H1 (cell line): ENCODE data around the gene ERI2. TPM values are rescaled to one million over a fixed set of nuclear protein-coding genes. Genes with fewer than 3 reads are reported as not detected.

Experiments
- CTCF ChIA-PET: fragments of 300-600 bp; sonication (Branson Sonifier 250); formaldehyde crosslinking; loops from one replicate; lab custom pipeline; 2021; ENCODE audit not compliant: partially characterized antibody; lab: Charles Lee
- POLR2A ChIA-PET: fragments of 300-600 bp; sonication (Branson Sonifier 250); formaldehyde crosslinking; loops from one replicate; lab custom pipeline; 2021; ENCODE audit warnings: inconsistent platforms; ENCODE audit not compliant: partially characterized antibody; lab: Charles Lee
- DNase-seq, 2 experiments: peaks; one replicate each; pipeline versions ENCODE4 v3.0.0 to v3.0.0-alpha.2; 2010 to 2022; ENCODE audit warnings: low spot score in 2 of 2, low read depth in 1 of 2, mixed read lengths in 1 of 2
- FAIRE-seq: peaks from 2 replicates; lab custom pipeline; 2011; peaks lifted over from hg19 to GRCh38; lab: Jason Lieb, UNC
- H2AFZ ChIP-seq: 2 replicates; pipeline ENCODE4 v1.8.1; 2012; ENCODE audit warnings: low read length, inconsistent platforms
- H2AK5ac ChIP-seq: 2 replicates; pipeline ENCODE4 v1.6.1; 2013; ENCODE audit warnings: low read depth, low read length
- H2BK120ac ChIP-seq: replicated peaks from 2 replicates; pipeline ENCODE3; 2013; ENCODE audit warnings: low read depth, low read length, inconsistent platforms
- H2BK12ac ChIP-seq: 2 replicates; pipeline ENCODE4 v1.6.1; 2013; ENCODE audit warnings: low read depth, low read length
- H2BK15ac ChIP-seq: 2 replicates; pipeline ENCODE4 v1.6.1; 2013; ENCODE audit warnings: low read length
- H2BK20ac ChIP-seq: 2 replicates; pipeline ENCODE4 v1.6.1; 2013; ENCODE audit warnings: low read length
- H2BK5ac ChIP-seq: 2 replicates; pipeline ENCODE4 v1.6.1; 2013; ENCODE audit warnings: low read depth, low read length
- H3K14ac ChIP-seq: 2 replicates; pipeline ENCODE4 v1.6.1; 2013; ENCODE audit warnings: inconsistent platforms; ENCODE audit not compliant: insufficient read length
- H3K18ac ChIP-seq: 2 replicates; pipeline ENCODE4 v1.6.1; 2013; ENCODE audit warnings: low read length; ENCODE audit errors: extremely low read depth
- H3K23ac ChIP-seq: 2 replicates; pipeline ENCODE4 v1.6.1; 2013; ENCODE audit warnings: inconsistent platforms; ENCODE audit not compliant: insufficient read length
- H3K23me2 ChIP-seq: 2 replicates; pipeline ENCODE4 v1.6.1; 2013; ENCODE audit warnings: low read depth, low read length
- H3K27ac ChIP-seq: 2 replicates; pipeline ENCODE4 v1.6.1; 2011; ENCODE audit warnings: low read depth, low read length, inconsistent platforms
- H3K27me3 ChIP-seq, 4 experiments: replicated peaks in 1 of 4; 1 replicate in 1 of 4; 2 replicates in 3 of 4; pipeline versions ENCODE4 v1.6.1 to v1.8.1; 2011 to 2013; ENCODE audit warnings: low read length in 3 of 4, mild to moderate bottlenecking in 3 of 4, inconsistent platforms in 2 of 4, mixed read lengths in 2 of 4, moderate library complexity in 1 of 4; ENCODE audit not compliant: control insufficient read depth in 3 of 4, insufficient read depth in 3 of 4; ENCODE audit errors: extremely low read depth in 1 of 4
- H3K36me3 ChIP-seq, 4 experiments: 2 replicates each; pipeline versions ENCODE4 v1.6.1 to v1.8.1; 2011 to 2013; ENCODE audit warnings: mild to moderate bottlenecking in 4 of 4, low read length in 3 of 4, moderate library complexity in 2 of 4, control low read depth in 1 of 4, inconsistent platforms in 1 of 4; ENCODE audit not compliant: insufficient read depth in 4 of 4, control insufficient read depth in 2 of 4
- H3K4ac ChIP-seq: replicated peaks from 2 replicates; pipeline ENCODE3; 2013; ENCODE audit warnings: low read length, low read depth, mixed read lengths, inconsistent platforms; ENCODE audit not compliant: insufficient read length
- H3K4me1 ChIP-seq, 4 experiments: replicated peaks in 1 of 4; 1 replicate in 1 of 4; 2 replicates in 3 of 4; pipeline versions ENCODE4 v1.6.1 to v1.8.1; 2011 to 2013; ENCODE audit warnings: low read length in 3 of 4, inconsistent platforms in 2 of 4, mixed read lengths in 1 of 4; ENCODE audit not compliant: insufficient read depth in 4 of 4, control insufficient read depth in 3 of 4
- H3K4me2 ChIP-seq, 2 experiments: 2 replicates each; pipeline versions ENCODE4 v1.6.1 to v1.8.1; 2011 to 2013; ENCODE audit warnings: low read depth in 2 of 2, low read length in 2 of 2, control low read depth in 1 of 2, inconsistent platforms in 1 of 2, mild to moderate bottlenecking in 1 of 2; ENCODE audit not compliant: insufficient read depth in 1 of 2
- H3K4me3 ChIP-seq, 4 experiments: fragments of 200-600, 300-600 bp in 1 of 4; sonication (generic), shearing (Covaris generic), sonication (Bioruptor Twin) in 1 of 4; 2 replicates each; pipeline versions ENCODE4 v1.5.1 to v1.8.1; 2011 to 2016; ENCODE audit warnings: low read length in 4 of 4, low read depth in 3 of 4, control low read depth in 2 of 4, inconsistent platforms in 2 of 4, mild to moderate bottlenecking in 2 of 4, mixed read lengths in 1 of 4, moderate library complexity in 1 of 4; ENCODE audit not compliant: insufficient read depth in 2 of 4; ENCODE audit errors: extremely low read depth in 1 of 4
- H3K56ac ChIP-seq: replicated peaks from 2 replicates; pipeline ENCODE3; 2013; ENCODE audit warnings: low read depth, mild to moderate bottlenecking, mixed read lengths, low read length, inconsistent platforms; ENCODE audit not compliant: insufficient read length
- H3K79me1 ChIP-seq: 2 replicates; pipeline ENCODE4 v1.6.1; 2013; ENCODE audit warnings: low read depth, low read length, control low read depth
- H3K79me2 ChIP-seq, 2 experiments: 2 replicates each; pipeline versions ENCODE4 v1.6.1 to v1.8.1; 2012 to 2013; ENCODE audit warnings: low read length in 2 of 2, mild to moderate bottlenecking in 2 of 2, inconsistent platforms in 1 of 2; ENCODE audit not compliant: insufficient read depth in 2 of 2, control insufficient read depth in 1 of 2
- H3K9ac ChIP-seq, 4 experiments: replicated peaks in 1 of 4; 1 replicate in 1 of 4; 2 replicates in 3 of 4; pipeline versions ENCODE4 v1.6.1 to v1.8.1; 2011 to 2013; ENCODE audit warnings: low read depth in 3 of 4, low read length in 3 of 4, control low read depth in 2 of 4, mild to moderate bottlenecking in 2 of 4, moderate library complexity in 2 of 4, inconsistent platforms in 1 of 4; ENCODE audit errors: extremely low read depth in 1 of 4
- H3K9me3 ChIP-seq, 2 experiments: 2 replicates each; pipeline versions ENCODE4 v1.6.1 to v1.8.1; 2012 to 2013; ENCODE audit warnings: mild to moderate bottlenecking in 2 of 2, moderate library complexity in 2 of 2, control low read depth in 1 of 2, inconsistent platforms in 1 of 2, low read depth in 1 of 2, low read length in 1 of 2, mixed read lengths in 1 of 2; ENCODE audit not compliant: insufficient read depth in 2 of 2
- H4K20me1 ChIP-seq, 2 experiments: replicated peaks in 1 of 2; 2 replicates each; pipeline versions ENCODE3 to v1.8.1; 2011 to 2013; ENCODE audit warnings: inconsistent platforms in 2 of 2, low read length in 2 of 2, mild to moderate bottlenecking in 1 of 2; ENCODE audit not compliant: insufficient read depth in 2 of 2, control insufficient read depth in 1 of 2
- H4K5ac ChIP-seq: 2 replicates; pipeline ENCODE4 v1.6.1; 2013; ENCODE audit warnings: low read length, low read depth, mixed read lengths, inconsistent platforms; ENCODE audit not compliant: insufficient read length
- H4K8ac ChIP-seq: 2 replicates; pipeline ENCODE4 v1.8.0; 2013; ENCODE audit warnings: mild to moderate bottlenecking, moderate library complexity, low read length, inconsistent platforms; ENCODE audit not compliant: insufficient read depth; ENCODE audit errors: extremely low read depth
- H4K91ac ChIP-seq: replicated peaks from 2 replicates; pipeline ENCODE3; 2013; ENCODE audit warnings: low read length, mixed read lengths, inconsistent platforms; ENCODE audit not compliant: insufficient read length
- CBX8 ChIP-seq: fragments of 300-800, 300-1000 bp; sonication (generic); IDR thresholded peaks from 2 replicates; pipeline ENCODE4 v1.7.1; 2016; ENCODE audit warnings: low read depth, low read length, borderline replicate concordance
- GABPA ChIP-seq: IDR thresholded peaks from 2 replicates; pipeline ENCODE4 v1.6.1; 2011; ENCODE audit warnings: mild to moderate bottlenecking, low read length, moderate library complexity, borderline replicate concordance; ENCODE audit not compliant: insufficient read depth
- GTF2F1 ChIP-seq: IDR thresholded peaks from 2 replicates; pipeline ENCODE4 v1.6.1; 2012; ENCODE audit warnings: low read depth, low read length, improper control_type of control experiment, borderline replicate concordance
- NRF1 ChIP-seq: IDR thresholded peaks from 2 replicates; pipeline ENCODE4 v1.6.1; 2011; ENCODE audit warnings: mild to moderate bottlenecking, low read depth, low read length, improper control_type of control experiment
- RXRA ChIP-seq: IDR thresholded peaks from 2 replicates; pipeline ENCODE4 v1.6.1; 2011; ENCODE audit warnings: low read depth, mild to moderate bottlenecking, low read length, moderate library complexity; ENCODE audit not compliant: insufficient read depth
- TEAD4 ChIP-seq: IDR thresholded peaks from 2 replicates; pipeline ENCODE4 v1.6.1; 2012; ENCODE audit warnings: low read depth, low read length, inconsistent platforms, mixed read lengths
- polyA plus RNA-seq, 7 experiments: library from polyadenylated mRNA; depleted of rRNA in 3 of 7; stranded (reverse) in 5 of 7; unstranded in 2 of 7; fragments of >200 nt in 5 of 7; fragments of 200-250 nt in 2 of 7; gene quantifications; 1 replicate in 5 of 7; 2 replicates in 1 of 7; 4 replicates in 1 of 7; pipeline versions ENCODE4 v1.2.1 to v1.2.3, GENCODE V29; 2011 to 2013; ENCODE audit warnings: missing spikeins in 2 of 7, mixed read lengths in 2 of 7
- total RNA-seq: library from RNA; stranded (reverse); fragmentation: NEBNext Ultra II Directional; extraction: Animal tissue kit (Norgen Biotek cat#: 25700); gene quantifications from 2 replicates; pipeline ENCODE4 v1.2.1, GENCODE V29; 2021

ERI2 gene
- total and polyA plus RNA-seq, 2 of the 8 experiments (the other 6 are each of a cell fraction or from before 2014, with no cell fraction given) = 11.0 to 12.6 TPM

- no peaks in the 10 kb centered on the region for H4K20me1 ChIP-seq
- no peak overlapping the region for H2BK15ac ChIP-seq
- no peak overlapping the region for H4K5ac ChIP-seq
- no peak overlapping the region for H3K56ac ChIP-seq
- H3K27me3 ChIP-seq = no peaks in the 10 kb centered on the region
- H2AK5ac ChIP-seq = no peak overlapping the region
- H3K9me3 ChIP-seq = no peaks in the 10 kb centered on the region
- H3K4me2 ChIP-seq = no peak overlapping the region
- H3K23ac ChIP-seq = no peak overlapping the region
- H3K4me1 ChIP-seq = no peaks in the 10 kb centered on the region
- no peak overlapping the region for H3K4ac ChIP-seq
- H3K23me2 ChIP-seq = no peaks in the 10 kb centered on the region
- H3K79me2 ChIP-seq = no peaks in the 10 kb centered on the region
- no peak overlapping the region for H3K27ac ChIP-seq
- CTCF ChIA-PET = interaction anchor here (1.9 kb wide), 1 partner anchor 9 kb away, joined by 7 read pairs; no protein-coding TSS in a partner anchor
- H4K8ac ChIP-seq = no peak overlapping the region
- H3K9ac ChIP-seq = no peak overlapping the region
- H2BK120ac ChIP-seq = no peak overlapping the region
- H3K18ac ChIP-seq = no peak overlapping the region
- POLR2A ChIA-PET = no interaction called here
- TF ChIP-seq TEAD4 (no peak), GABPA (no peak), NRF1 (no peak), RXRA (no peak), GTF2F1 (no peak), CBX8 (no peak)
- H3K79me1 ChIP-seq = no peaks in the 10 kb centered on the region
- H4K91ac ChIP-seq = no peak overlapping the region
- no peak overlapping the region for H2AFZ ChIP-seq
- H3K14ac ChIP-seq = no peak overlapping the region
- no peak overlapping the region for H2BK12ac ChIP-seq
- DNase-seq = no peak
- FAIRE-seq = no peak
- no peak overlapping the region for H3K4me3 ChIP-seq
- H3K36me3 ChIP-seq = no peaks in the 10 kb centered on the region
- H2BK5ac ChIP-seq = no peak overlapping the region
- H2BK20ac ChIP-seq = no peak overlapping the region
These were observed 22.1 kb downstream of the ERI2 start for GRCh38 chr16:20784204-20784603.
